Vagina (tissue), 2 donors: ENCODE measurements around the gene KCNC1.

Experiments used
- CTCF ChIP-seq, 3 experiments: fragments of 450-650 bp in 2 of 3; fragments of 200-600 bp in 1 of 3; sonication (generic) in 1 of 3; IDR thresholded peaks; one replicate each; pipeline ENCODE4 v1.5.1; 2017 to 2019; ENCODE audit warnings: antibody characterized with exemption in 3 of 3, mild to moderate bottlenecking in 2 of 3, moderate library complexity in 2 of 3
- POLR2A ChIP-seq, 2 donors: fragments of 450-650 bp; IDR thresholded peaks; one replicate each; pipeline ENCODE4 v1.6.1; 2017; ENCODE audit warnings: antibody characterized with exemption in 2 of 2, mild to moderate bottlenecking in 2 of 2, moderate library complexity in 2 of 2

- TF ChIP-seq CTCF (IDR thresholded peaks at IDR 0.05): no peak
- TF ChIP-seq POLR2A (IDR thresholded peaks at IDR 0.05): no peak
Measured at GRCh38 chr11:17722000-17722643, 12.5 kb upstream of the KCNC1 start.
